Fibroblast of villous mesenchyme (primary cell): Measurements from ENCODE around the gene TTLL11. TPM values are rescaled to one million over a fixed set of nuclear protein-coding genes. Genes with fewer than 3 reads are reported as not detected.
A peak's percentile ranks its signal among the peaks of the same experiment; 100 is the strongest.

Experiments
- DNase-seq: peaks from one replicate; pipeline ENCODE4 v3.0.0-alpha.2; 2010; ENCODE audit warnings: low read depth
- H3K4me3 ChIP-seq: 2 replicates; pipeline ENCODE4 v1.5.1; 2011; ENCODE audit warnings: low read depth, mild to moderate bottlenecking, low read length
- total RNA-seq: library from RNA; depleted of rRNA; stranded (reverse); fragments of >200 nt; gene quantifications from 2 replicates; pipeline ENCODE4 v1.2.3, GENCODE V29; 2012
- TF ChIP-seq, protein P1 (sequence below): IDR thresholded peaks from 2 replicates; pipeline ENCODE4 v1.5.1; 2012; ENCODE audit warnings: low read depth, mild to moderate bottlenecking, low read length; ENCODE audit not compliant: insufficient read depth

Gene TTLL11
- total RNA-seq, 1 donor: 4.3 TPM

DNA sequence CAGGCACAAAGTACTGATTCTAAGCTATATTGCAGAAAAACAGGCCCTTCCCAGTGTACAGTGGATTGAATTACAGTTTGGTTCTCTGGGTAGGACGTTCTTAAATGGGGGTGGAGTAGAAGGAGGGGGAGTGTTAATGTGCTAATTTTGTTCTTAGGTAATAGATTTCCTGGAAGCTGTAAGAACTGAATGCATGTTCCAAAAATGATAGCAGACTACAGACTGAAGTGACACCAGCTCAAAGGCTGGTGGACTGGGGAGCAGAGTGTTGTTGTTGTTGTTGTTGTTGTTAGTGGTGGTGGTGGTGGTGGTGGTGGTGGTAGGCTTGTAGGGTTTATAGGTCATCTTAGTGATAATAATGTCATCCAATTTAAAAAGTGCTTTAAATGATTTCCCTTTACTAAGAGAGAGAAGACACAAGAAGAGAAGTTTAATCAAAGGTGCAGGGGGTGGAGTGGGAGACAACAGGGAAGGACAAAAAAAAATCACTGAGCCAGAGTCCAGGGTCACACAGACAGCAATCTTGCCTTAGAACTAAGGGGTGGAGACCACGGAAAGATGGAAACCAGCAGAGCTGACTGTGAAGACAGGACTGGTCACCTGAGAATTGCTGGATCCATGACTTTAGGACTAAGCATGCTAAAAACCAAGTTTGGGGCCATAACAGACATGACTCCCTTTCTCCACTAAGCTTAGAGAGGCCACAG lies 27.0 kb downstream of the TTLL11 start:
- TF ChIP-seq, protein P1, sequence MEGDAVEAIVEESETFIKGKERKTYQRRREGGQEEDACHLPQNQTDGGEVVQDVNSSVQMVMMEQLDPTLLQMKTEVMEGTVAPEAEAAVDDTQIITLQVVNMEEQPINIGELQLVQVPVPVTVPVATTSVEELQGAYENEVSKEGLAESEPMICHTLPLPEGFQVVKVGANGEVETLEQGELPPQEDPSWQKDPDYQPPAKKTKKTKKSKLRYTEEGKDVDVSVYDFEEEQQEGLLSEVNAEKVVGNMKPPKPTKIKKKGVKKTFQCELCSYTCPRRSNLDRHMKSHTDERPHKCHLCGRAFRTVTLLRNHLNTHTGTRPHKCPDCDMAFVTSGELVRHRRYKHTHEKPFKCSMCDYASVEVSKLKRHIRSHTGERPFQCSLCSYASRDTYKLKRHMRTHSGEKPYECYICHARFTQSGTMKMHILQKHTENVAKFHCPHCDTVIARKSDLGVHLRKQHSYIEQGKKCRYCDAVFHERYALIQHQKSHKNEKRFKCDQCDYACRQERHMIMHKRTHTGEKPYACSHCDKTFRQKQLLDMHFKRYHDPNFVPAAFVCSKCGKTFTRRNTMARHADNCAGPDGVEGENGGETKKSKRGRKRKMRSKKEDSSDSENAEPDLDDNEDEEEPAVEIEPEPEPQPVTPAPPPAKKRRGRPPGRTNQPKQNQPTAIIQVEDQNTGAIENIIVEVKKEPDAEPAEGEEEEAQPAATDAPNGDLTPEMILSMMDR: no peak
- no peak overlapping the region for H3K4me3 ChIP-seq
- peak; percentile 22 for DNase-seq

DNA sequence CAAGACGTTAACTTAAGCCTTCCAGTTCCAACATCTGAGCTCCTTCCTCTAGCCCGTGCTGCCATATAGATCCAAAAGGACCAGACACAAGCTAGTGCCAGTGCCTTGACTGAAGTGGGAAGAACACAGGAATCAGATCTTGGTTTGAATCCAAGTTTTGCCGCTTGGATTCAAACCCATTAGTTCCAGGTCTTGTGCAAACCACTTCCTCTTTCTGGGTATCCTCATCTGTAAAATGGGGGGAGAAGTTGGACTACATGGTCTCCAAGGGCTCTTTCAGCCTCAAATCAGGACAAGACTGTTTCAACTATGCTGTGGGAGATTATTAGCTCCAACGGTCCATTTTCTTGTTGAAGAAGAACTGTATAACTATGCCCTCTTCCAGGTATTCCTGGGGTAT lies 32.6 kb downstream of the TTLL11 start:
- no peak for DNase-seq
- TF ChIP-seq, protein P1: no peak
- no peak overlapping the region for H3K4me3 ChIP-seq

DNA sequence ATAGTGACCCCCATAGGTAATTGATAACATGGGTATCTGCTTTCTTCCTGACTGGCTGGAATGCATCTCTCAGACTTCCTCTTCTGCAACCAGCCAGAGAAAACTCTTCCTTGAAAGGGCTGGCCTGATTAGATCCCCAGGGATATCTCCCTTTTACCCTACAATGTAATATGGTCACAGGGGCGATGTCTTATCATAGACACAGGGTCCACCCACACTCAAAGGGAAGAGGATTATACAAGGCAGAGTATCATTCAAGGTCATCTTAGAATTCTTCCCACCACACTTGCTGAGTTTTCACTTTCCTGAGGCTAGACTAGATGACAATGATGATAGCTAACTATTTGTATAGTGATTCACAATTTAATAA lies 33.2 kb downstream of the TTLL11 start:
- TF ChIP-seq, protein P1: no peak
- no peak for DNase-seq
- H3K4me3 ChIP-seq: no peak overlapping the region

DNA sequence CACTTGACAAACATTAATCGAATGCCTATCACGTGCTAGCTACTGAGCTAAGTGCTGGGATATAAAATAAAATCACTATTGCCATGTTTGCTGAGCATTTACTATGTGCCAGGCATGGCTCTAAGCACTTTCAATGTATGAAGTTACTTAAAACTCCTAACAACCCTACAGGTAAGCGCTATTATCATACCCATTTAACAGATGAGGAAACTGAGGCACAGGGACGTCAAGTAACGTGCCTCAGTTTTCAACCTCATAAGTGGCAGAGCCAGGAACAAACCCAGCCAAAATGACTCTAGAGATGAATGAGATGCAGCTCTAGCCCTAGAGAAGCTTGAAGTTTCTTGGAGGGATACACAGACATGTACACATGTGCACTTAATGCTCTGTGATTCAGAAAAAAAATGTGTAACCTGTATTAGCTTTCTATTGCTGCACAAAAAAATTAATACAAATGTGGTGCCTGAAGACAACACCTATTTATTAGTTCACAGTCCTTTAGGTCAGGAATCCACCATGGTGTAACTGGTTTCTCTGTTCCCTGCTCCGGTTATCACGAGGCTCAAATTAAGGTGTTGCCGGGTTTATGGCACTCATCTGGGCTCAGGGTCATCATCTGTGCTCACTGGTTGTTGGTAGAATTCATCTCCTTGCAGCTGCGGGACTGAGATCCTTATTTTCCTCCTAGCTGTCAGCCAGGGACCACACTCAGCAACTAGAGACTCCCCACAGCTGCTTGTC lies 33.7 kb downstream of the TTLL11 start:
- DNase-seq: no peak
- TF ChIP-seq, protein P1: no peak
- no peak overlapping the region for H3K4me3 ChIP-seq

DNA sequence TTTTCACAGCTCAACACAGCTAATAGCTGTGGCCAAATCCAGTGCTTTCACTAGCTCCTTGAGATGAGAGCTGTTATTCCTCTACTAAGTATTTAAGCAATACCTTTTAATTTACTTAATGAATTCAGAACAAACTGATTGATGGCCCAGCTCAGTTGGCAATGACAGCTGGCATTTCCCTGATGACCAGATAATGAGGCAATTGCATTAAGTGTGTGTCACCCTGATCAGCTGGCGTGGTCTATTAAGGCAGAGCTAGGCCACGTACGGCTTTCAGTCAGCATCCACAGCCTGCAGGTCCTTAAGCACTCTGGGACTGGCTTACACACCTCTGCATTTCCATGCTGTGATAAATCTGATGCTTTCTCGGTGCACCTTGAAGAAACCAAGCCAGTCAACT lies 34.4 kb downstream of the TTLL11 start:
- no peak overlapping the region for H3K4me3 ChIP-seq
- TF ChIP-seq, protein P1: no peak
- DNase-seq: no peak

DNA sequence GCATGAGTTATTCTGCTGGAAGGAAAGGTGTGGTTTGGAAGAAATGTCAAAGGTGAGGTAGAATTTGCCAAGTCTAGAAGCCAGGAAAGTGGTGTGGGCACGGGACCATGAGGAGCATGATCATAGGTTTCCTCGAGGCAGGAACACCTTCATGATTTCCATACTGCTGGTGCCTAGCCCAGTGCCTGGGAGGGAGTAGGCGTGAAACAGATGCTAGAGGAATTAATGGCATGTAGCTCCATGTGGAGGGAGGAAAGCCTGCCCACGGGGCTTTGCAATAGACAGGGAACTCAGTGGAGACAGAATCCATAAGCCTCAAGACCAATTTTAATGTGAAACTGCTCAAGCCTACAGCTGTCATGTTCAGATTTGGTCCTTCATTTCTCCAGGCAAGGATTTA lies 35.1 kb downstream of the TTLL11 start:
- TF ChIP-seq, protein P1: no peak
- DNase-seq: no peak
- no peak overlapping the region for H3K4me3 ChIP-seq
